Calu3 (cell line): ENCODE results near the gene CCDC127. TPM values are rescaled to one million over a fixed set of nuclear protein-coding genes. Genes with fewer than 3 reads are reported as not detected.
"Not testable (repeated sequence)": the region's sequence is repeated elsewhere in the genome, so short reads cannot be mapped to it uniquely, and the experiment has no call there.

Source experiments
- Bru-seq: library from RNA; stranded (reverse); fragments of 400-500 nt; gene quantifications from one replicate; lab custom pipeline; 2021; lab: Mats Ljungman, UMichigan
- BruChase-seq, 2 experiments: library from RNA; stranded (reverse); fragments of 400-500 nt; gene quantifications; one replicate each; lab custom pipeline; 2021; lab: Mats Ljungman, UMichigan
- BruUV-seq: library from RNA; stranded (reverse); fragments of 400-500 nt; replicated peaks from 2 replicates; lab custom pipeline; 2021; lab: Mats Ljungman, UMichigan
- CTCF ChIA-PET: fragments of 300-600 bp; sonication (Branson Sonifier 250); formaldehyde crosslinking; loops from one replicate; lab custom pipeline; 2022; ENCODE audit warnings: antibody characterized with exemption; lab: Charles Lee
- DNase-seq: peaks from one replicate; pipeline ENCODE4 v3.0.0; 2022
- H3K27ac Mint-ChIP-seq: one replicate; pipeline ENCODE4 v1.8.0; 2022; ENCODE audit warnings: mixed read lengths; ENCODE audit not compliant: unreplicated experiment
- H3K27me3 Mint-ChIP-seq: one replicate; pipeline ENCODE4 v1.8.0; 2022; ENCODE audit warnings: mixed read lengths; ENCODE audit not compliant: unreplicated experiment
- H3K36me3 Mint-ChIP-seq: one replicate; pipeline ENCODE4 v1.8.0; 2022; ENCODE audit warnings: mild to moderate bottlenecking, moderate library complexity, mixed read lengths; ENCODE audit not compliant: insufficient read depth, unreplicated experiment
- H3K4me1 Mint-ChIP-seq: one replicate; pipeline ENCODE4 v1.8.0; 2022; ENCODE audit warnings: mild to moderate bottlenecking, low read depth, mixed read lengths; ENCODE audit not compliant: unreplicated experiment
- H3K4me3 Mint-ChIP-seq: one replicate; pipeline ENCODE4 v1.8.0; 2022; ENCODE audit warnings: mild to moderate bottlenecking, low read depth, moderate library complexity, mixed read lengths; ENCODE audit not compliant: unreplicated experiment
- H3K9me3 Mint-ChIP-seq: one replicate; pipeline ENCODE4 v1.8.0; 2022; ENCODE audit warnings: low read depth, mixed read lengths; ENCODE audit not compliant: unreplicated experiment
- CTCF ChIP-seq: fragments of 200-600 bp; IDR thresholded peaks from one replicate; pipeline ENCODE4 v1.8.0; 2022; ENCODE audit warnings: antibody characterized with exemption; ENCODE audit not compliant: unreplicated experiment
- intact Hi-C: fragments of 100-400 bp; cut with micrococcal nuclease; formaldehyde crosslinking; loops from one replicate; pipeline ENCODE4 v1.10.0; 2022; ENCODE audit not compliant: unreplicated experiment
- long read RNA-seq: library from polyadenylated mRNA; stranded (forward); transcript quantifications from one replicate; pipeline ENCODE4 v2.0.0, GENCODE V29; 2022
- total RNA-seq: library from RNA; stranded (reverse); gene quantifications from 2 replicates; pipeline ENCODE4 v1.2.3, GENCODE V29; 2022

CCDC127 gene
- total RNA-seq (7.3 and 7.8 TPM in 2 replicates), Bru-seq, nascent RNA (percentile 62 among the genes with signal in this experiment), BruChase-seq, experiment 1, labeled RNA remaining after a 6-hour chase (percentile 75 among the genes with signal in this experiment), BruChase-seq, experiment 2, labeled RNA remaining after a 2-hour chase (percentile 78 among the genes with signal in this experiment)
- long read RNA-seq, full-length matches to known transcripts, result 20 of 21 reads
- long read RNA-seq, partial matches to known transcripts, result 0 of 21 reads
- long read RNA-seq, other reads (novel, unspliced or antisense), result 1 of 21 reads

- CTCF ChIA-PET, result interaction anchor here (2.7 kb wide), 1 partner anchor 29 kb away, joined by 11 read pairs; no protein-coding TSS in a partner anchor
- Mint-ChIP-seq H3K4me1 (peaks cover 37% of the 10 kb centered on the region), H3K4me3 (peak within 1 kb of the TSS; percentile 78), H3K27ac (peak within 1 kb of the TSS; percentile 56), H3K36me3 (peaks cover 49% of the 10 kb centered on the region)
- intact Hi-C loops, result loop anchor here (1.0 kb wide), 1 partner anchor 54 kb away; the partner anchor contains the start of gene PDCD6
- H3K27me3 Mint-ChIP-seq, H3K9me3 Mint-ChIP-seq: not testable (repeated sequence)
- peak; percentile 98 for DNase-seq
- peak; percentile 30 for TF ChIP-seq CTCF
- BruUV-seq, result TSS peak; percentile 47
Measured at GRCh38 chr5:217494-218456, at the start of gene CCDC127, which contains the start of gene SDHA. Gene CCDC127, minus strand, starts transcription at chr5:218153. Its CDS starts 1,304 bp downstream, at chr5:216849. Gene SDHA, plus strand, starts transcription at chr5:218320. Its CDS starts 36 bp downstream, at chr5:218356.

GRCh38 chr5:267716-268115, 49.8 kb upstream of the CCDC127 start:
- H3K27me3 Mint-ChIP-seq, result no peaks in the 10 kb centered on the region
- BruUV-seq, result no TSS peak
- peaks cover 49% of the 10 kb centered on the region for H3K36me3 Mint-ChIP-seq

GRCh38 chr5:266311-267026, 48.5 kb upstream of the CCDC127 start:
- BruUV-seq, intact Hi-C loops: not testable (repeated sequence)

More at GRCh38 chr5:267716-268115, 49.8 kb upstream of the CCDC127 start:
- peaks cover 8% of the 10 kb centered on the region for H3K4me1 Mint-ChIP-seq
- no peak for TF ChIP-seq CTCF
- no peak for DNase-seq
- no peak overlapping the region for H3K4me3 Mint-ChIP-seq
- no peaks in the 10 kb centered on the region for H3K9me3 Mint-ChIP-seq
- intact Hi-C loops, result no loop called here
- no peak overlapping the region for H3K27ac Mint-ChIP-seq
- CTCF ChIA-PET, result no interaction called here

GRCh38 chr5:264338-264737, 46.4 kb upstream of the CCDC127 start:
- no TSS peak for BruUV-seq
- intact Hi-C loops, result no loop called here
- no peak overlapping the region for H3K4me3 Mint-ChIP-seq
- no peak for TF ChIP-seq CTCF
- H3K36me3 Mint-ChIP-seq, result peaks cover 27% of the 10 kb centered on the region
- CTCF ChIA-PET, result no interaction called here
- peaks cover 2% of the 10 kb centered on the region for H3K9me3 Mint-ChIP-seq
- no peaks in the 10 kb centered on the region for H3K27me3 Mint-ChIP-seq
- DNase-seq, result no peak
- H3K27ac Mint-ChIP-seq, result no peak overlapping the region
- no peaks in the 10 kb centered on the region for H3K4me1 Mint-ChIP-seq

More at GRCh38 chr5:266311-267026, 48.5 kb upstream of the CCDC127 start:
- H3K36me3 Mint-ChIP-seq, result peaks cover 42% of the 10 kb centered on the region
- H3K27me3 Mint-ChIP-seq, H3K4me1 Mint-ChIP-seq, H3K27ac Mint-ChIP-seq, CTCF ChIA-PET, H3K9me3 Mint-ChIP-seq, DNase-seq, H3K4me3 Mint-ChIP-seq: not testable (repeated sequence)

- H3K27ac Mint-ChIP-seq, H3K4me3 Mint-ChIP-seq, H3K27me3 Mint-ChIP-seq, intact Hi-C loops, CTCF ChIA-PET, H3K4me1 Mint-ChIP-seq, H3K9me3 Mint-ChIP-seq, DNase-seq: not testable (repeated sequence)
- peaks cover 27% of the 10 kb centered on the region for H3K36me3 Mint-ChIP-seq
- TSS peak; percentile 31 for BruUV-seq
Measured at GRCh38 chr5:263275-263974, 45.5 kb upstream of the CCDC127 start.
